H1 (cell line): ENCODE data around the gene DAAM1. TPM values are rescaled to one million over a fixed set of nuclear protein-coding genes. Genes with fewer than 3 reads are reported as not detected.

Experiments
- CTCF ChIA-PET: fragments of 300-600 bp; sonication (Branson Sonifier 250); formaldehyde crosslinking; loops from one replicate; lab custom pipeline; 2021; ENCODE audit not compliant: partially characterized antibody; lab: Charles Lee
- POLR2A ChIA-PET: fragments of 300-600 bp; sonication (Branson Sonifier 250); formaldehyde crosslinking; loops from one replicate; lab custom pipeline; 2021; ENCODE audit warnings: inconsistent platforms; ENCODE audit not compliant: partially characterized antibody; lab: Charles Lee
- DNase-seq, 2 experiments: peaks; one replicate each; pipeline versions ENCODE4 v3.0.0 to v3.0.0-alpha.2; 2010 to 2022; ENCODE audit warnings: low spot score in 2 of 2, low read depth in 1 of 2, mixed read lengths in 1 of 2
- FAIRE-seq: peaks from 2 replicates; lab custom pipeline; 2011; peaks lifted over from hg19 to GRCh38; lab: Jason Lieb, UNC
- H2AFZ ChIP-seq: 2 replicates; pipeline ENCODE4 v1.8.1; 2012; ENCODE audit warnings: low read length, inconsistent platforms
- H2AK5ac ChIP-seq: 2 replicates; pipeline ENCODE4 v1.6.1; 2013; ENCODE audit warnings: low read depth, low read length
- H2BK120ac ChIP-seq: replicated peaks from 2 replicates; pipeline ENCODE3; 2013; ENCODE audit warnings: low read depth, low read length, inconsistent platforms
- H2BK12ac ChIP-seq: 2 replicates; pipeline ENCODE4 v1.6.1; 2013; ENCODE audit warnings: low read depth, low read length
- H2BK15ac ChIP-seq: 2 replicates; pipeline ENCODE4 v1.6.1; 2013; ENCODE audit warnings: low read length
- H2BK20ac ChIP-seq: 2 replicates; pipeline ENCODE4 v1.6.1; 2013; ENCODE audit warnings: low read length
- H2BK5ac ChIP-seq: 2 replicates; pipeline ENCODE4 v1.6.1; 2013; ENCODE audit warnings: low read depth, low read length
- H3K14ac ChIP-seq: 2 replicates; pipeline ENCODE4 v1.6.1; 2013; ENCODE audit warnings: inconsistent platforms; ENCODE audit not compliant: insufficient read length
- H3K18ac ChIP-seq: 2 replicates; pipeline ENCODE4 v1.6.1; 2013; ENCODE audit warnings: low read length; ENCODE audit errors: extremely low read depth
- H3K23ac ChIP-seq: 2 replicates; pipeline ENCODE4 v1.6.1; 2013; ENCODE audit warnings: inconsistent platforms; ENCODE audit not compliant: insufficient read length
- H3K23me2 ChIP-seq: 2 replicates; pipeline ENCODE4 v1.6.1; 2013; ENCODE audit warnings: low read depth, low read length
- H3K27ac ChIP-seq: 2 replicates; pipeline ENCODE4 v1.6.1; 2011; ENCODE audit warnings: low read depth, low read length, inconsistent platforms
- H3K27me3 ChIP-seq, 4 experiments: replicated peaks in 1 of 4; 1 replicate in 1 of 4; 2 replicates in 3 of 4; pipeline versions ENCODE4 v1.6.1 to v1.8.1; 2011 to 2013; ENCODE audit warnings: low read length in 3 of 4, mild to moderate bottlenecking in 3 of 4, inconsistent platforms in 2 of 4, mixed read lengths in 2 of 4, moderate library complexity in 1 of 4; ENCODE audit not compliant: control insufficient read depth in 3 of 4, insufficient read depth in 3 of 4; ENCODE audit errors: extremely low read depth in 1 of 4
- H3K36me3 ChIP-seq, 4 experiments: 2 replicates each; pipeline versions ENCODE4 v1.6.1 to v1.8.1; 2011 to 2013; ENCODE audit warnings: mild to moderate bottlenecking in 4 of 4, low read length in 3 of 4, moderate library complexity in 2 of 4, control low read depth in 1 of 4, inconsistent platforms in 1 of 4; ENCODE audit not compliant: insufficient read depth in 4 of 4, control insufficient read depth in 2 of 4
- H3K4ac ChIP-seq: replicated peaks from 2 replicates; pipeline ENCODE3; 2013; ENCODE audit warnings: low read length, low read depth, mixed read lengths, inconsistent platforms; ENCODE audit not compliant: insufficient read length
- H3K4me1 ChIP-seq, 4 experiments: replicated peaks in 1 of 4; 1 replicate in 1 of 4; 2 replicates in 3 of 4; pipeline versions ENCODE4 v1.6.1 to v1.8.1; 2011 to 2013; ENCODE audit warnings: low read length in 3 of 4, inconsistent platforms in 2 of 4, mixed read lengths in 1 of 4; ENCODE audit not compliant: insufficient read depth in 4 of 4, control insufficient read depth in 3 of 4
- H3K4me2 ChIP-seq, 2 experiments: 2 replicates each; pipeline versions ENCODE4 v1.6.1 to v1.8.1; 2011 to 2013; ENCODE audit warnings: low read depth in 2 of 2, low read length in 2 of 2, control low read depth in 1 of 2, inconsistent platforms in 1 of 2, mild to moderate bottlenecking in 1 of 2; ENCODE audit not compliant: insufficient read depth in 1 of 2
- H3K4me3 ChIP-seq, 4 experiments: fragments of 200-600, 300-600 bp in 1 of 4; sonication (generic), shearing (Covaris generic), sonication (Bioruptor Twin) in 1 of 4; 2 replicates each; pipeline versions ENCODE4 v1.5.1 to v1.8.1; 2011 to 2016; ENCODE audit warnings: low read length in 4 of 4, low read depth in 3 of 4, control low read depth in 2 of 4, inconsistent platforms in 2 of 4, mild to moderate bottlenecking in 2 of 4, mixed read lengths in 1 of 4, moderate library complexity in 1 of 4; ENCODE audit not compliant: insufficient read depth in 2 of 4; ENCODE audit errors: extremely low read depth in 1 of 4
- H3K56ac ChIP-seq: replicated peaks from 2 replicates; pipeline ENCODE3; 2013; ENCODE audit warnings: low read depth, mild to moderate bottlenecking, mixed read lengths, low read length, inconsistent platforms; ENCODE audit not compliant: insufficient read length
- H3K79me1 ChIP-seq: 2 replicates; pipeline ENCODE4 v1.6.1; 2013; ENCODE audit warnings: low read depth, low read length, control low read depth
- H3K79me2 ChIP-seq, 2 experiments: 2 replicates each; pipeline versions ENCODE4 v1.6.1 to v1.8.1; 2012 to 2013; ENCODE audit warnings: low read length in 2 of 2, mild to moderate bottlenecking in 2 of 2, inconsistent platforms in 1 of 2; ENCODE audit not compliant: insufficient read depth in 2 of 2, control insufficient read depth in 1 of 2
- H3K9ac ChIP-seq, 4 experiments: replicated peaks in 1 of 4; 1 replicate in 1 of 4; 2 replicates in 3 of 4; pipeline versions ENCODE4 v1.6.1 to v1.8.1; 2011 to 2013; ENCODE audit warnings: low read depth in 3 of 4, low read length in 3 of 4, control low read depth in 2 of 4, mild to moderate bottlenecking in 2 of 4, moderate library complexity in 2 of 4, inconsistent platforms in 1 of 4; ENCODE audit errors: extremely low read depth in 1 of 4
- H3K9me3 ChIP-seq, 2 experiments: 2 replicates each; pipeline versions ENCODE4 v1.6.1 to v1.8.1; 2012 to 2013; ENCODE audit warnings: mild to moderate bottlenecking in 2 of 2, moderate library complexity in 2 of 2, control low read depth in 1 of 2, inconsistent platforms in 1 of 2, low read depth in 1 of 2, low read length in 1 of 2, mixed read lengths in 1 of 2; ENCODE audit not compliant: insufficient read depth in 2 of 2
- H4K20me1 ChIP-seq, 2 experiments: replicated peaks in 1 of 2; 2 replicates each; pipeline versions ENCODE3 to v1.8.1; 2011 to 2013; ENCODE audit warnings: inconsistent platforms in 2 of 2, low read length in 2 of 2, mild to moderate bottlenecking in 1 of 2; ENCODE audit not compliant: insufficient read depth in 2 of 2, control insufficient read depth in 1 of 2
- H4K5ac ChIP-seq: 2 replicates; pipeline ENCODE4 v1.6.1; 2013; ENCODE audit warnings: low read length, low read depth, mixed read lengths, inconsistent platforms; ENCODE audit not compliant: insufficient read length
- H4K8ac ChIP-seq: 2 replicates; pipeline ENCODE4 v1.8.0; 2013; ENCODE audit warnings: mild to moderate bottlenecking, moderate library complexity, low read length, inconsistent platforms; ENCODE audit not compliant: insufficient read depth; ENCODE audit errors: extremely low read depth
- H4K91ac ChIP-seq: replicated peaks from 2 replicates; pipeline ENCODE3; 2013; ENCODE audit warnings: low read length, mixed read lengths, inconsistent platforms; ENCODE audit not compliant: insufficient read length
- TEAD4 ChIP-seq: IDR thresholded peaks from 2 replicates; pipeline ENCODE4 v1.6.1; 2012; ENCODE audit warnings: low read depth, low read length, inconsistent platforms, mixed read lengths
- WGBS, 2 experiments: shearing (Covaris generic) in 1 of 2; methylation state at CpG; one replicate each; pipeline versions ENCODE4 v1.1.6 to v1.1.7; 2013 to 2015; ENCODE audit warnings: low lambda C conversion rate in 2 of 2, mixed read lengths in 2 of 2, inconsistent platforms in 1 of 2, low coverage in 1 of 2, missing lambda C conversion rate in 1 of 2; ENCODE audit not compliant: insufficient replicate concordance in 2 of 2, insufficient coverage in 1 of 2, insufficient read length in 1 of 2; ENCODE audit errors: extremely low coverage in 1 of 2, missing lambda C conversion rate in 1 of 2; 5-methylcytosine and 5-hydroxymethylcytosine counted together
- polyA plus RNA-seq, 7 experiments: library from polyadenylated mRNA; depleted of rRNA in 3 of 7; stranded (reverse) in 5 of 7; unstranded in 2 of 7; fragments of >200 nt in 5 of 7; fragments of 200-250 nt in 2 of 7; gene quantifications; 1 replicate in 5 of 7; 2 replicates in 1 of 7; 4 replicates in 1 of 7; pipeline versions ENCODE4 v1.2.1 to v1.2.3, GENCODE V29; 2011 to 2013; ENCODE audit warnings: missing spikeins in 2 of 7, mixed read lengths in 2 of 7
- total RNA-seq: library from RNA; stranded (reverse); fragmentation: NEBNext Ultra II Directional; extraction: Animal tissue kit (Norgen Biotek cat#: 25700); gene quantifications from 2 replicates; pipeline ENCODE4 v1.2.1, GENCODE V29; 2021

The DAAM1 gene
- total and polyA plus RNA-seq, 2 of the 8 experiments (the other 6 are each of a cell fraction or from before 2014, with no cell fraction given), result 5.0 to 44.9 TPM

DNA sequence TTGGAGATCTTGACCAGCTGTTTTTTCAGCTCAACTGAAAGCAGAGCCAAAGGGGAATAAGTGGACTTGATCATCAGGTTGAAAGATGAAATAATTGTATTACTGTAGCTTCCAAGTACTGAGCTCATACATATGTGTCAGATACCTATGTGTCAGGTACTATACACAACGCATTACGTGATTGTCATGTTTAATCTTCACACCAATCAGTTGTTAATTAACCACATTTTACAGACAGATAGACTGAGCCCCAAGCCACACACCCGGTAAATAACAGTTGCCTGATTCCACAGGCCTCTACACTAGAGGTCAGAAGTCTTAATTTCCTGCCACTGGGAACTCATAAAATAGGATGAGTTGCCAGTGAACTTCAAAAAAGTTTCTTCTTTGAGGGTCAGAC lies 148.2 kb downstream of the DAAM1 start:
- ChIA-PET POLR2A (no interaction called here), CTCF (interaction anchor here (0.7 to 1.0 kb wide), 3 partner anchors 29 to 89 kb away, joined by 3 to 4 read pairs (median 3); no protein-coding TSS in a partner anchor)
- H3K14ac ChIP-seq, result no peak overlapping the region
- H3K79me2 ChIP-seq, result no peaks in the 10 kb centered on the region
- H4K20me1 ChIP-seq, result no peaks in the 10 kb centered on the region
- H3K27ac ChIP-seq, result no peak overlapping the region
- no peaks in the 10 kb centered on the region for H3K79me1 ChIP-seq
- H3K9me3 ChIP-seq, result no peaks in the 10 kb centered on the region
- no peak overlapping the region for H2AFZ ChIP-seq
- FAIRE-seq (no peak), DNase-seq (no peak)
- no peak overlapping the region for H3K56ac ChIP-seq
- no peak overlapping the region for H3K23ac ChIP-seq
- no peak overlapping the region for H2BK120ac ChIP-seq
- no peak overlapping the region for H2BK5ac ChIP-seq
- no peaks in the 10 kb centered on the region for H3K27me3 ChIP-seq
- no peak overlapping the region for H2BK20ac ChIP-seq
- H3K36me3 ChIP-seq, result peaks cover 0 to 4% (median 0%) of the 10 kb centered on the region in 4 experiments; a peak in 1 of 8 replicates
- no peak overlapping the region for H2AK5ac ChIP-seq
- no peak overlapping the region for H4K91ac ChIP-seq
- no peak overlapping the region for H3K4me2 ChIP-seq
- 90% methylated on average over 3 of the region's 3 CpGs; no CpG with 5 or more reads in 1 of the 2 experiments for WGBS, 2 experiments
- H2BK12ac ChIP-seq, result no peak overlapping the region
- H2BK15ac ChIP-seq, result no peak overlapping the region
- H3K4ac ChIP-seq, result no peak overlapping the region
- H3K4me1 ChIP-seq, result peaks cover 0 to 5% (median 2%) of the 10 kb centered on the region in 4 experiments; a peak in 3 of 7 replicates
- peak overlapping the region; percentile 4 for H4K5ac ChIP-seq
- no peak overlapping the region for H4K8ac ChIP-seq
- no peak overlapping the region for H3K4me3 ChIP-seq
- no peak overlapping the region for H3K9ac ChIP-seq
- no peaks in the 10 kb centered on the region for H3K23me2 ChIP-seq
- TF ChIP-seq TEAD4, result no peak
- H3K18ac ChIP-seq, result no peak overlapping the region
